ENCODE measurements around the gene CDK14. TPM values are rescaled to one million over a fixed set of nuclear protein-coding genes. Genes with fewer than 3 reads are reported as not detected.
A peak's percentile ranks its signal among the peaks of the same experiment; 100 is the strongest.

Gene CDK14
- total RNA-seq, 1 donor from 2014 or later = 6.4 TPM

- TF ChIP-seq, protein P1, sequence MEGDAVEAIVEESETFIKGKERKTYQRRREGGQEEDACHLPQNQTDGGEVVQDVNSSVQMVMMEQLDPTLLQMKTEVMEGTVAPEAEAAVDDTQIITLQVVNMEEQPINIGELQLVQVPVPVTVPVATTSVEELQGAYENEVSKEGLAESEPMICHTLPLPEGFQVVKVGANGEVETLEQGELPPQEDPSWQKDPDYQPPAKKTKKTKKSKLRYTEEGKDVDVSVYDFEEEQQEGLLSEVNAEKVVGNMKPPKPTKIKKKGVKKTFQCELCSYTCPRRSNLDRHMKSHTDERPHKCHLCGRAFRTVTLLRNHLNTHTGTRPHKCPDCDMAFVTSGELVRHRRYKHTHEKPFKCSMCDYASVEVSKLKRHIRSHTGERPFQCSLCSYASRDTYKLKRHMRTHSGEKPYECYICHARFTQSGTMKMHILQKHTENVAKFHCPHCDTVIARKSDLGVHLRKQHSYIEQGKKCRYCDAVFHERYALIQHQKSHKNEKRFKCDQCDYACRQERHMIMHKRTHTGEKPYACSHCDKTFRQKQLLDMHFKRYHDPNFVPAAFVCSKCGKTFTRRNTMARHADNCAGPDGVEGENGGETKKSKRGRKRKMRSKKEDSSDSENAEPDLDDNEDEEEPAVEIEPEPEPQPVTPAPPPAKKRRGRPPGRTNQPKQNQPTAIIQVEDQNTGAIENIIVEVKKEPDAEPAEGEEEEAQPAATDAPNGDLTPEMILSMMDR (conservative IDR thresholded peaks at IDR 0.05; ENCODE audit: low read depth, low read length) = no peak
- DNase-seq (ENCODE audit: low read depth) = no peak
- no peak overlapping the region for H3K4me3 ChIP-seq (ENCODE audit: low read depth, low read length)
Observed at GRCh38 chr7:91156316-91157185, 560.4 kb downstream of the CDK14 start.

GRCh38 chr7:91157579-91158320 is 561.6 kb downstream of the CDK14 start:
- TF ChIP-seq, protein P1 (conservative IDR thresholded peaks at IDR 0.05; ENCODE audit: low read depth, low read length) = no peak
- H3K4me3 ChIP-seq (ENCODE audit: low read depth, low read length) = no peak overlapping the region
- no peak for DNase-seq (ENCODE audit: low read depth)

DNA sequence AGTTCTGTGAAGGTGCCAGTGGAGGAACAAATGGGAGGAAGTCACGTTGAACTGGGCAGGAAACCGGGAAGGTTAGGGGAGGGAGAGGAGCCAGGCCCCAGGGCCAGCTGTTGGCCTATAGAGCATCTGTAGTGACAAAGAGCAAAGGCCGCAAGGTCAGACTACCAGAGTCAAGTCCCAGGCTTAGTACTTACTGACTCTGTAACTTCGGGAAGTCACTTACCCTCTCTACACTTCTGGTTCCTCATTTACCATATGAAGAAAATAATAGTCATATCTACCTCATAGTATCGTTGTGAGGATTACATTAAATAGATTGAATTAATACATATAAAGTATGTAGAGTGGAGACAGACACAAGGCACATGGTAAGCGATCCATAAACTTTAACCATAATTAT is 566.3 kb downstream of the CDK14 start:
- no peak for DNase-seq (ENCODE audit: low read depth)
- no peak overlapping the region for H3K4me3 ChIP-seq (ENCODE audit: low read depth, low read length)
- TF ChIP-seq, protein P1 (conservative IDR thresholded peaks at IDR 0.05; ENCODE audit: low read depth, low read length) = no peak

DNA sequence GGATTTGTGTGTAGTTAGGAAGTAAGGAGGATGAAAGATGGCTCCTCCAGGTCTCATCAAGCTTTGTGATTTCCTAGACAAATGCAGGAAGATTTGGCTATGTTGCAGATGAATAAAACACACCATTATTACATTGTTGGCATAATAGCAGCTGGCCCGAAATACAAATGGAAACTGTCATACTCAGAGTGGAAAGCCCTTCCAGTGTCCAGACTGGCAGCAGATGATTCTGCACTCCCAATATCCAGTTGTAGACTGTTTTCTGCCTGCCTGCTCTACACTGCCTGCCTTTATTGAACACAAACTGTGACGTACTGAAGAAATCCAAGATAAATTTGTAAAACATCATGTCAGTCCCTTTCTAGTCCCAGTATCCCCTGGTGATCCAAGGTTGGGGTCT is 568.4 kb downstream of the CDK14 start:
- H3K4me3 ChIP-seq (ENCODE audit: low read depth, low read length) = no peak overlapping the region
- no peak for DNase-seq (ENCODE audit: low read depth)
- TF ChIP-seq, protein P1 (conservative IDR thresholded peaks at IDR 0.05; ENCODE audit: low read depth, low read length) = no peak

DNA sequence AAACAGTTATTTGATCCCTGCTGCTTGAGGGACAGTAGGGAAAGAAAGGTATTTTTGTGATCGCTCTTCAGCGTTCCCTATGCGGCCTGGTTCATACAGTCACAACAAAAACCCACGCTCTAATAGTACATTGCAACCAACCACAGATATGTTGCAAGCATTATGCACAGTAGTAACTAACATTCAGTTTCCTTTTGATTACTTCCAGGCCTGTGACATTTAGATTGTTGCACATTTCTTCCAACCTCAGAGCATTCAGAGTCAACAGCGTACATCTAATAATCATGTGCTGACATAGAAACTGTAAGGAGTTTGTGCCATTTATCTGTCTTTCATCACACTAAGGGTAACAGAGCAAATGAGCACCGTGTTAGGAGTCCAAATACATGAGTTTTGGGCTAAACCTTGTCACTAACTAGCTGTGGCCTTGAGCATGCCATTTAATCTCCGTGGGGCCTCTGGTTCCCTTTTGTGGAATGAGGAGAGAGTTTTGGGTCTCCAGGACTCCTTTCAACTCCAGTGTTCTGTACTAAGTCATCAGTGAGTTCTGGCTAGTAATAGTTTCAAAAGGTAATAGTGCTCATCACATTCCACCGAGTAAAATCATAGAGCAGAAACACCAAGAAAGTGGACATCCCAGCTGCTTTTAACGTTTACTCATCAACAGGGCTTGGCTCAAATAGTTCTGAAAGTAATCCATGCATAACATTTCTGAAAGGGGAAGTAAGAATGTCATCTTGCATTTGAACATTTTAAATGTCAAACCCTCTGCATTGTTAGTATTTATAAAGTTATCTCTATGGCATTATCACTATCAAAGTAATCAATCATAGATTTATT is 569.1 kb downstream of the CDK14 start:
- H3K4me3 ChIP-seq (ENCODE audit: low read depth, low read length) = no peak overlapping the region
- DNase-seq (ENCODE audit: low read depth) = peak; percentile 90
- TF ChIP-seq, protein P1 (conservative IDR thresholded peaks at IDR 0.05; ENCODE audit: low read depth, low read length) = no peak

DNA sequence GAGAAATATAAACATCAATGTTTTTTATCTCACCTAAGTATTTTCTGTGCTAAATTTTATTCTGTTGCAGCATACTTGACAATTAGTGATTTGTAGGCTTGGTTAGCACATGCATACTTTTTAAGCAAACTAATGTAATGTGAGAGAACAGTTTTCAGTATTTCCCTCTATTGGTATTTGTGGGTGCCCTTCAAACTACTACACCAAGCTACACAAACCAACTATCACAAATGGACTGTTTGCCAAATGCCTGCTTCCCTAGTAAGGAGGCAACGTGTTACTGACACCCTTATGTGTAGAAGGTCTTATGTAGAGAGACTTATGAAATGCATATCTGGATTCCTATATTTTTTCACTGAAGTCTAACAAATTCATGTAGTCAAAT is 569.7 kb downstream of the CDK14 start:
- TF ChIP-seq, protein P1 (conservative IDR thresholded peaks at IDR 0.05; ENCODE audit: low read depth, low read length) = no peak
- no peak for DNase-seq (ENCODE audit: low read depth)
- H3K4me3 ChIP-seq (ENCODE audit: low read depth, low read length) = no peak overlapping the region
